AG04450 (cell line): ENCODE measurements around the gene ACP7. TPM values are rescaled to one million over a fixed set of nuclear protein-coding genes. Genes with fewer than 3 reads are reported as not detected.
"Not testable (repeated sequence)": the region's sequence is repeated elsewhere in the genome, so short reads cannot be mapped to it uniquely, and the experiment has no call there.

ENCODE experiments used
- CTCF ChIA-PET: fragments of 300-600, 350-600 bp; formaldehyde crosslinking; extraction: SDS; loops from one replicate; lab custom pipeline; 2022; ENCODE audit warnings: antibody characterized with exemption, inconsistent platforms; lab: Charles Lee
- POLR2A ChIA-PET: fragments of 350-600 bp; formaldehyde crosslinking; extraction: SDS; loops from one replicate; lab custom pipeline; 2021; ENCODE audit warnings: antibody characterized with exemption, inconsistent platforms; lab: Yijun Ruan, JAX
- DNase-seq: peaks from one replicate; pipeline ENCODE4 v3.0.0-alpha.2; 2011; ENCODE audit warnings: low read depth, low spot score
- H3K27ac ChIP-seq: one replicate; pipeline ENCODE4 v1.5.1; 2012; ENCODE audit warnings: low read depth, low read length, control low read depth
- H3K27me3 ChIP-seq: one replicate; pipeline ENCODE4 v1.6.0; 2012; ENCODE audit warnings: low read length; ENCODE audit not compliant: control insufficient read depth, insufficient read depth
- H3K4me3 ChIP-seq: 2 replicates; pipeline ENCODE4 v1.5.1; 2011; ENCODE audit warnings: mild to moderate bottlenecking, low read depth, low read length, control low read depth
- H3K9me3 ChIP-seq: 2 replicates; pipeline ENCODE4 v1.5.1; 2012; ENCODE audit warnings: low read length; ENCODE audit not compliant: control insufficient read depth, insufficient read depth
- CTCF ChIP-seq: IDR thresholded peaks from 2 replicates; pipeline ENCODE4 v1.5.1; 2011; ENCODE audit warnings: low read depth, low read length, control low read depth, inconsistent platforms
- polyA plus RNA-seq: library from polyadenylated mRNA; depleted of rRNA; stranded (reverse); fragments of >200 nt; gene quantifications from 2 replicates; pipeline ENCODE4 v1.2.3, GENCODE V29; 2011

Gene ACP7
- polyA plus RNA-seq, 1 experiment: not detected

GRCh38 chr19:39141929-39142328 lies 57.8 kb downstream of the ACP7 start:
- CTCF ChIA-PET: no interaction called here
- Histone ChIP-seq H3K4me3 (no peak overlapping the region), H3K27ac (no peak overlapping the region), H3K9me3 (no peaks in the 10 kb centered on the region; the same call in 1 of the 2 replicates), H3K27me3 (no peaks in the 10 kb centered on the region)
- POLR2A ChIA-PET: interaction anchor here (0.6 kb wide), 1 partner anchor 623 kb away, joined by 5 read pairs; no protein-coding TSS in a partner anchor
- TF ChIP-seq CTCF: no peak
- no peak for DNase-seq

- no peak overlapping the region for H3K27ac ChIP-seq
- H3K27me3 ChIP-seq: no peaks in the 10 kb centered on the region
- ChIA-PET POLR2A (interaction anchor here (0.6 kb wide), 1 partner anchor 624 kb away, joined by 5 read pairs; no protein-coding TSS in a partner anchor), CTCF (no interaction called here)
- no peak for DNase-seq
- TF ChIP-seq CTCF: no peak
- no peak overlapping the region for H3K4me3 ChIP-seq
- no peaks in the 10 kb centered on the region; the same call in 1 of the 2 replicates for H3K9me3 ChIP-seq
These were observed 58.5 kb downstream of the ACP7 start for GRCh38 chr19:39142630-39143029.

- H3K4me3 ChIP-seq, POLR2A ChIA-PET: not testable (repeated sequence)
- CTCF ChIA-PET: interaction anchor here (1.5 kb wide), 1 partner anchor 22 kb away, joined by 6 read pairs; no protein-coding TSS in a partner anchor
These were observed 59.7 kb downstream of the ACP7 start for GRCh38 chr19:39143757-39144289.

GRCh38 chr19:39144290-39145071 lies 60.3 kb downstream of the ACP7 start:
- Histone ChIP-seq H3K9me3 (peaks cover 2% of the 10 kb centered on the region; the same call in 1 of the 2 replicates), H3K27ac (no peak overlapping the region), H3K4me3 (no peak overlapping the region), H3K27me3 (no peaks in the 10 kb centered on the region)
- TF ChIP-seq CTCF: no peak
- ChIA-PET CTCF (interaction anchor here (0.5 to 1.5 kb wide), 3 partner anchors 22 to 47 kb away, joined by 3 to 6 read pairs (median 5); no protein-coding TSS in a partner anchor), POLR2A (no interaction called here)
- no peak for DNase-seq

More at GRCh38 chr19:39143757-39144289, 59.7 kb downstream of the ACP7 start:
- not testable (repeated sequence) for H3K27me3 ChIP-seq, DNase-seq, H3K27ac ChIP-seq, H3K9me3 ChIP-seq

GRCh38 chr19:39145180-39145953 lies 61.2 kb downstream of the ACP7 start:
- H3K4me3 ChIP-seq: no peak overlapping the region
- no peak overlapping the region for H3K27ac ChIP-seq
- ChIA-PET CTCF (interaction anchor here (0.5 to 1.5 kb wide), 4 partner anchors 23 to 46 kb away, joined by 3 to 6 read pairs (median 4); no protein-coding TSS in a partner anchor), POLR2A (interaction anchor here (0.6 kb wide), 1 partner anchor 10 kb away, joined by 3 read pairs; no protein-coding TSS in a partner anchor)
- no peaks in the 10 kb centered on the region for H3K27me3 ChIP-seq
- no peak for TF ChIP-seq CTCF
- no peak for DNase-seq
- H3K9me3 ChIP-seq: peaks cover 2% of the 10 kb centered on the region; the same call in 1 of the 2 replicates
